ENCODE data around the gene PDE12.
"Not testable (repeated sequence)": the region's sequence is repeated elsewhere in the genome, so short reads cannot be mapped to it uniquely, and the experiment has no call there.

- TF ChIP-seq EZH2 (IDR thresholded peaks at IDR 0.05); POLR2AphosphoS5 (IDR thresholded peaks at IDR 0.05; ENCODE audit: borderline replicate concordance, low read depth, low read length); FOXP2 (optimal IDR thresholded peaks at IDR 0.05; ENCODE audit: control extremely low read depth, extremely low read length, insufficient read depth): not testable (repeated sequence)
These were observed 55.8 kb downstream of the PDE12 start for GRCh38 chr3:57611870-57612269.

Data from SK-N-MC (cell line).